ENCODE results near the gene BIRC7. TPM values are rescaled to one million over a fixed set of nuclear protein-coding genes. Genes with fewer than 3 reads are reported as not detected.

BIRC7 gene
- polyA plus RNA-seq, 3 donors from 2014 or later, result not detected

DNA sequence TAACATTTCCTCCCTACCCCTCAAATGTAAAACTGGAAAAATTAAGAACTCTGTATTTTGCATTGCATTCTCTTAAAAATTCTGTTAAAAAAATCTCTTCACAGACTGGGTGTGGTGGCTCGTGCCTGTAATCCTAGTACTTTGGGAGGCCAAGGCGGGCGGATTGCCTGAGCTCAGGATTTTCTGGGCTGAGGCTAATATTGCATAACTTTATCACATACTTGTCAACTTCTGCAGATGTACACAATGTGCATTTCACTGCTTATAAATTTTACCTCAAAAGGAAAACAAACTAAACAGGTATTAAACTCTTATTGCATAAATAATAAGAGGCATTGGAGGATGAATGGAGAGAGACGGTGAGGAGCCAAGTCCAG lies 40.9 kb upstream of the BIRC7 start:
- Mint-ChIP-seq H3K27ac (peak overlapping the region in 1 of 6 donors; percentile 21), H3K27me3 (ENCODE audit: low read depth in 3 of 3) (peaks cover 0 to 3% (median 0%) of the 10 kb centered on the region in 3 donors), H3K9me3 (no peaks in the 10 kb centered on the region), H3K36me3 (peaks cover 0 to 9% (median 0%) of the 10 kb centered on the region in 3 donors), H3K4me3 (no peak overlapping the region), H3K4me1 (peaks cover 21 to 36% of the 10 kb centered on the region in 2 donors)
- no peak for DNase-seq

DNA sequence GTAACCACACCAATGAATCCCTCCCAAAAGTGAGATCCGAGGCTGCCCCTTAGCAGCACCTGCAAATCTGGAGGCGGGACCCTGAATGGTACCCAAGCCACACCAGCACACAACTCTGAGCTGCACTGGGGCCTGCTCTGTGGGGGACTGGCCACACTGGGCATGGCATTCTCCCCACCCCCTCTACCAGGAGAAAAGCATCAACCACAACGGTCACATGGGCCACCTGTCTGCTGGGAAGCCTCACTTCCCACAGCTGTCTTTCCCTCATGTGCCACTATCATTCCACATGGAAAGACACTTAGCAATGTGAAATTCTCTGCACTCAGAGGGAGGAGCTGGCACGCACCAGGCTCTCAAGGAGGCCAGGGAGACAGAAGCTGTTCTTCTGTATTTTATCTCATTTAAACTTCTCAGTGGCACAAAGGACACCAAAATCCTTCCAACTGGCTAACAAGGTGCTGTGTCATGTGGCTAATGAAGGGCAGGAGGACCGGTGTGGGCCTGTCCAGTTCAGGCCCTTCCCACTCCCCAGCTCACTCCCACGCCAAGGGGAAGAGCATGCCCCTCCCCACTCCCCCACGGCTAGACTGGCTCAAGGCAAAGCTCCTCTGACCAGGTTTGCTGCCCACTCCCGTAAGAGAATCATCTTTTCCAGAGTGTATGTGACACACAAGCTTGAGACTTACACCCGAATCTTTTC lies 38.8 kb upstream of the BIRC7 start:
- no peak for DNase-seq
- Mint-ChIP-seq H3K36me3 (peaks cover 0 to 15% (median 4%) of the 10 kb centered on the region in 3 donors), H3K9me3 (no peaks in the 10 kb centered on the region), H3K4me3 (no peak overlapping the region), H3K4me1 (peaks cover 25 to 45% of the 10 kb centered on the region in 2 donors), H3K27ac (peak overlapping the region in 2 of 6 donors; percentile 12 to 38), H3K27me3 (ENCODE audit: low read depth in 3 of 3) (peaks cover 0 to 3% (median 0%) of the 10 kb centered on the region in 3 donors)

DNA sequence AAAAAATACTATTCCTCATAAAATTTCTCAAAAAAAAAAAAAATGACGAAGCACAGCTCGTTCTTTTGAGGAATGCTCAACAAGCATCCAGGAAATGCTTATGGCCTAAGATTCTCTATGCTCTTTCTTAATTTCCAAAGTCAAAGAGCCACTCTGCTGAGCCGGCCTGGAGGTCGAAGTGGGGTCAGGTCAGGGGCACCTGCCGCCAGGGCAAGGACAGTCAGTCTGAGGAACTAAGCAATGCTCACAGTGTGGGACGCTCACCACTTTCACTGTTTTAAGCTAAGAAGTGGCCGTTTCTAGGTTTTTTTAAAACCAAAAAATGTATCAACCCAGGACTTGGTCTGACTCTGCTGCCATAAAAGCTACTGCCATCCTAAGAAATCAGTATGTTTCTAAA lies 37.1 kb upstream of the BIRC7 start:
- Mint-ChIP-seq H3K36me3 (peaks cover 0 to 22% (median 6%) of the 10 kb centered on the region in 3 donors), H3K27me3 (ENCODE audit: low read depth in 3 of 3) (peaks cover 0 to 3% (median 0%) of the 10 kb centered on the region in 3 donors), H3K4me3 (no peak overlapping the region), H3K4me1 (peaks cover 25 to 45% of the 10 kb centered on the region in 2 donors), H3K27ac (peak overlapping the region in 1 of 6 donors; percentile 53), H3K9me3 (no peaks in the 10 kb centered on the region)
- no peak for DNase-seq

DNA sequence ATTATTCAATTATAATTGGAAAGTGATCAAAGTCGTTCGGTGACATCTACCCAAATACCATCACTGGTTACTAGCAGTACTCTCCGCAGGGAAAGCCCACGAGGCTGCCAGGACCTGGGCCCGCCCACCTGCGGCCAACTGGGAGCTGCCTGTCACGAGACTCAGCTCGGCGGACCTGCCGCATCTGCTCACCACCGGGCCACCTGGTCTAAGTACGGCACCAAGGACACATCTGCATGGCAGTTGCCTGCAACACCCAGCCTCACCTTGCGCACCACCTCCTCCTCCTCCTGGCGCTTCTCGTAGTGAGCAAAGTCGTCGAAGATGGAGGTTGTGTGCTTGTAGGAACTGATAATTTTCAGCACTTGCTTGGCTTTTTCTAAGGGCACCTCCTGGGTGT lies 33.7 kb upstream of the BIRC7 start:
- Mint-ChIP-seq H3K4me3 (no peak overlapping the region), H3K36me3 (peaks cover 0 to 18% (median 15%) of the 10 kb centered on the region in 3 donors), H3K27ac (no peak overlapping the region), H3K27me3 (ENCODE audit: low read depth in 3 of 3) (no peaks in the 10 kb centered on the region), H3K4me1 (peaks cover 27 to 57% of the 10 kb centered on the region in 2 donors), H3K9me3 (no peaks in the 10 kb centered on the region)
- no peak for DNase-seq

DNA sequence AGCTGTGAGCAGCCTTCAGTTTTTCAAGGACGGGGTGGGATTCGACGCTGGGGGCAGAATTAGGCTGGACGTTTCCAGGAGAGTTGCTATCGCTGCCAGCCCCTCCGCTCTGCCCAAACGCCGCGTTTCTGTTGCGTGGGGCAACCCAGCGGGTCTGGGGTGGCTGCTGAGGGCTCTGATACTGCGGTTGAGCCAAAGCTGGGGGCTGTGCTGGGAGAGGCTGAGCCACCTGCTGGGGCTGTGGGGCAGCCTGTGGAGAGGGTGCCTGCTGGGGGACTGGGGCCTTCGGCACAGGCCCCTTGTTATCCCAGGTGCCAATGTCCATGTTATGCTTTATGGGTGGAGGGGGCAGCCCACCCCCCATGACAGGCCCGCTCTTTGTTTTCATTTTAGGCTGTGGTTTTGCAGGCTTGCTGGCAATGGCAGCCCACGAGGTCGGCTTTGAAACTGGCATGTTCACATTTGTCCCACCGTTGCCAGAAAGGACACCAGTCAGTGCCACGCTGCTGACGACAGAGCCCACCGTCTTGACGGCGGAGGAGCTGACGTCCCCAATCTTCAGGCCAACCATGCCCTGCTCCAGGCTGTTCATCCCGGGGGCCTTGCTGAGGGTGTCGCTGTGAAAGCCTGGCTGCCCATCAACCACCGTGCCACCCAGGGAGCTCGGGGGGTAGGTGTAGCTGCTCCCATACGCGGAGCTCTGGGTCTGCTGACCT lies 32.7 kb upstream of the BIRC7 start:
- H3K4me3 Mint-ChIP-seq, result no peak overlapping the region
- no peaks in the 10 kb centered on the region for H3K27me3 Mint-ChIP-seq (ENCODE audit: low read depth in 3 of 3)
- no peak for DNase-seq
- H3K4me1 Mint-ChIP-seq, result peaks cover 20 to 51% of the 10 kb centered on the region in 2 donors
- H3K27ac Mint-ChIP-seq, result no peak overlapping the region
- peaks cover 0 to 20% (median 17%) of the 10 kb centered on the region in 3 donors for H3K36me3 Mint-ChIP-seq
- H3K9me3 Mint-ChIP-seq, result no peaks in the 10 kb centered on the region

DNA sequence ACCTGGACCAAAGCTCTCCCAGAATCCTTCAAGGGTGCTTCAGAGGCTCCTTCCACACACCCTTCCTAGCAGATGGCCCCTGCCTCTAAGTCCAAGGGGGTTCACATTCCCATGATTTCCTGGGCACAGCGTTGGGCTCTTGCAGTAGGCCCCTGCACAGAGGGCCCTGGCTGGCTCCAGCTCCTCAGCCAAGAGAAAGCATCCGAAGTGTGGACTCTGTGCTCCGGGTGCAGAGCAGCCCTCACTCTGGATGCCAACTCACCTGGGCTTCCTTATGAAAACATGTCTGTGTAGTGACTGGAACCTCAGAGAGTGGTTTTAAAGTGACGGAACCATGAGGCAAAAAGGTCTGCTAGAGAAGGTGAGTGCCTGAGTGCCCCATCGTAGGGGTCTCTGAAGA lies 31.3 kb upstream of the BIRC7 start:
- no peaks in the 10 kb centered on the region for H3K9me3 Mint-ChIP-seq
- H3K36me3 Mint-ChIP-seq, result peaks cover 0 to 21% (median 19%) of the 10 kb centered on the region in 3 donors
- H3K27ac Mint-ChIP-seq, result peak overlapping the region in 1 of 6 donors; percentile 0
- H3K4me1 Mint-ChIP-seq, result peaks cover 16 to 51% of the 10 kb centered on the region in 2 donors
- no peak overlapping the region for H3K4me3 Mint-ChIP-seq
- DNase-seq, result no peak
- no peaks in the 10 kb centered on the region for H3K27me3 Mint-ChIP-seq (ENCODE audit: low read depth in 3 of 3)

DNA sequence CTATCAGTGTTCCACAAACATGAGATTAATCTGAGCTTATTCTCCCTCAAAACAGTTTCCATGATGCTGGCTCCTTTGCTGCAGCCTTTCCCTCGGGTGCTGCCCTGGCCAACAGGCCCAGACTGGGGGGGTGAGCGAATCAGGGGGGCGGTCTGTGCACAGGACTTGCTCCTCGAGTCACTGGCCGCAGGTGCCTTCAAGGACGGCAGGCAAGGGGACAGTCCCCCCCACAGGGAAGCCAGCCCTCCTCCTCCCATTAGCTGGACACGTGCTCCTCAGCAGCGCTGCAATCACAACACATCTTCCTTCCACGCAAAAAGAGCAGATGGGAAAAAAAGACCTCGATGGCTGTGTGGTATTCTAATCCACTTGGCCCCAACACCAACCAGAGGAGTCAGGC lies 29.8 kb upstream of the BIRC7 start:
- H3K27ac Mint-ChIP-seq, result no peak overlapping the region
- H3K27me3 Mint-ChIP-seq (ENCODE audit: low read depth in 3 of 3), result no peaks in the 10 kb centered on the region
- peaks cover 0 to 21% (median 19%) of the 10 kb centered on the region in 3 donors for H3K36me3 Mint-ChIP-seq
- H3K4me1 Mint-ChIP-seq, result peaks cover 29 to 61% of the 10 kb centered on the region in 2 donors
- no peak overlapping the region for H3K4me3 Mint-ChIP-seq
- H3K9me3 Mint-ChIP-seq, result no peaks in the 10 kb centered on the region
- no peak for DNase-seq

DNA sequence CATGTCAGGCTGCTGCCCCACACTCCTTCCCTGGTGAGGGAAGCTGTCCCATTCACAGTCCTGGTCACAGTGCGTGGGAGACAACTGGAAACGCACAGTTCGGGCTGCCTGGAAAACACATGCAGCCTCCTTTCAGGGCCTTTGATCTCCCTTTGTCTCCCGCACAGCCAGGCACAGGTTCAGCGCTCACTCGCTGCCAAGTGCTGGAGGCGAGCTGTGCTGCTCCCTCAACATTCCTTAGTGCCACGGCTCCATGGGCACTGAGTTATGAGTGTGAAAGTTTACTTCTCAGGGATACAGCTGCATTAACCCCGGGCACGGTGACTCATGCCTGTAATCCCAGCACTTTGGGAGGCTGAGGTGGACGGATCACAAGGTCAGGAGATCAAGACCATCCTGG lies 28.8 kb upstream of the BIRC7 start:
- no peak overlapping the region for H3K27ac Mint-ChIP-seq
- H3K27me3 Mint-ChIP-seq (ENCODE audit: low read depth in 3 of 3), result no peaks in the 10 kb centered on the region
- no peak for DNase-seq
- H3K9me3 Mint-ChIP-seq, result no peaks in the 10 kb centered on the region
- H3K4me1 Mint-ChIP-seq, result peaks cover 27 to 64% of the 10 kb centered on the region in 2 donors
- peaks cover 0 to 16% (median 15%) of the 10 kb centered on the region in 3 donors for H3K36me3 Mint-ChIP-seq
- no peak overlapping the region for H3K4me3 Mint-ChIP-seq

DNA sequence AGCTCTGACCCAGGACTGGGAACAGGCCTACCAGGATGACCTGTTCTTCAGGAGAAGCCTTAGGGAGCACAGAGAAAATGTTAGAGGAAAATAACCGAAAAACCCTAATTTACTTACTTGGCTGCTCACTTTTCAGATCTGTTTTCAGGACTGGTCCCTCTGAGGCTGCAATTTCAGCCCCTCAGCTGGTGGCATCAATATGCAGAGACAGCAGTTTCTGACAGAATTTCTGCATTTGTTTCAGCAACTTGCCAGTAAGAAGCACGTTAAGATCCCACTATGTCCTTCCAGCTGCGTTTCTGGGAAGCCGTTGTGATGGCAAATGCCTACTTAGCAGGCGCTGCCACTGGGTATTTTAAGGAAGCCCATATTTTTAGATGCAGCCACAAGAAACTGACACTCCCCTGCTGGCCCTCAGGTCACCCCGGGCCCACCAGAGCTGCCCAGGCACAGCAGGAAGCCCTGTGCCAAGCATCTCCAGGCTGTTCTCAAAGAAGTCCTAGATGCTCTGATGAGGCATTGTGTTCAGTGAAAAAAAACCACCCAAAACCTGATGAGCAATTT lies 27.3 kb upstream of the BIRC7 start:
- Mint-ChIP-seq H3K9me3 (no peaks in the 10 kb centered on the region), H3K36me3 (peaks cover 0 to 19% (median 13%) of the 10 kb centered on the region in 3 donors), H3K4me1 (peaks cover 40 to 79% of the 10 kb centered on the region in 2 donors), H3K4me3 (no peak overlapping the region), H3K27me3 (ENCODE audit: low read depth in 3 of 3) (no peaks in the 10 kb centered on the region), H3K27ac (no peak overlapping the region)
- DNase-seq, result no peak

DNA sequence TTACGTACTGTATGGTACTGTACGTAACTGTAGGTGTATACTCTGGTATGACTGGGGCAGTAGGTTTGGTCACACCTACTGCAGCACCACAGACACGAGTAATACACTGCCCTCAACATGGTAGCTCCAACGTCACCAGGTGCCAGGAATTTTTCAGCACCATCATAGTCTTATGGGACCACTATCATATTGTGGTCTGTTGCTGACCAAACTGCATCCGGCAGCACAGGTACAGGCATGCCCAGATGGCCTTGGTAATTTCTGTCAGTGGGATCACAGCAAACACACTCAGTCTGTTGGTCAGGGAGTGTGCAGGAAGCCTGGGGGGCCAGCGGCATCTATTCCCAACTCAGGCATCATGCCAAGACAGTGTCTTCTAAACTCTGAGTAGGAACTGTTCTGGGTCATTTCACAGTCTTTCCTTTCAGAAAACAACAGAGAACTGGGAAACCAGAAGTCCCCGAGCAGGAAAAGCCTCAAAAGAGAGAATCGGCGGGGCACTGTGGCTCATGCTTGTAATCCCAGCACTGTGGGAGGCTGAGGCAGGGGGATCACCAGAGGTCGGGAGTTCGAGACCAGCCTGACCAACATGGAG lies 25.6 kb upstream of the BIRC7 start:
- Mint-ChIP-seq H3K9me3 (no peaks in the 10 kb centered on the region), H3K4me3 (no peak overlapping the region)

DNA sequence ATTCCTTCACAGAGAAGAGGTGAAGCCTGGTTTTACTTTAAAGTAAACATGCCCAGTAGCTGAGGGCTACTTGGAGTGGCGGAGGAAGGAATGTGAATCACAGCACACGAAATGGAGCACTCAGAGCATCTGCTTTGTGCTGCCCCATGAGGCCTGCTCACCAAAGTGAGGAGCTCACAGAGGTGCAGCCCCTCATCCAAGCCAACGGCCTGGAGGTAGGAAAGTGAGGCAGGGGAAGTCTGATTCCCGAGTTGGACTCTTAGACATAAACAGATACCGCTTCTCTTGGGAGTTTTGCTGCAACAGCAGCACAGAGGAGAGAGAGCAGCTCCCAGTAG lies 23.3 kb upstream of the BIRC7 start:
- H3K9me3 Mint-ChIP-seq, result no peaks in the 10 kb centered on the region
- peaks cover 0 to 18% (median 12%) of the 10 kb centered on the region in 3 donors for H3K36me3 Mint-ChIP-seq
- peaks cover 60 to 83% of the 10 kb centered on the region in 2 donors for H3K4me1 Mint-ChIP-seq
- no peak for DNase-seq
- peak overlapping the region in 2 of 6 donors; percentile 49 to 53 for H3K27ac Mint-ChIP-seq
- peak overlapping the region in 2 of 5 donors; percentile 21 for H3K4me3 Mint-ChIP-seq
- peaks cover 5 to 9% (median 7%) of the 10 kb centered on the region in 3 donors for H3K27me3 Mint-ChIP-seq (ENCODE audit: low read depth in 3 of 3)

More for the DNA sequence above, 25.6 kb upstream of the BIRC7 start:
- Mint-ChIP-seq H3K4me1 (peaks cover 56 to 89% of the 10 kb centered on the region in 2 donors), H3K27ac (no peak overlapping the region), H3K27me3 (ENCODE audit: low read depth in 3 of 3) (peaks cover 0 to under 1% (median 0%) of the 10 kb centered on the region in 3 donors), H3K36me3 (peaks cover 0 to 23% (median 19%) of the 10 kb centered on the region in 3 donors)
- no peak for DNase-seq

DNA sequence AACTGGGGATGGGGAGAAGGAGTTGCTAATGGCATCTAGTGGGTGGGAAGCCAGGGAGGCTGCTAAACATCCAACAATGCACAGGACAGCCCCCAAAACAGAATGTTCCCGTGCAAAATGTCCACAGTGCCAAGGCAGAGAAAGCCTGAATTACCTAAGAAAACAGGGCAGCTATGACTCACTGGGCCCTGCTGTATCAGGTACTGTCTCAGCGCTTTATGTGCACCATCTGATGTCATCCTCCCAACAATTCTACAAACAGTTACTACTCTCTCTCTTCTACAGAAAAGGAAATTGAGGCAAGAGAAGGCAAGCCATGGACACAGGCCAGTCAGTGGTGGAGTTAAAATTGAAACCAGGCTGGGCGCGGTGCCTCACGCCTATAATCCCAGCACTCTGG lies 22.9 kb upstream of the BIRC7 start:
- Mint-ChIP-seq H3K27me3 (ENCODE audit: low read depth in 3 of 3) (peaks cover 5 to 9% (median 7%) of the 10 kb centered on the region in 3 donors), H3K9me3 (no peaks in the 10 kb centered on the region), H3K4me3 (peak overlapping the region in 3 of 5 donors; percentile 10 to 24 (median 11)), H3K27ac (peak overlapping the region in 1 of 6 donors; percentile 13), H3K4me1 (peaks cover 60 to 82% of the 10 kb centered on the region in 2 donors), H3K36me3 (peaks cover 0 to 18% (median 12%) of the 10 kb centered on the region in 3 donors)
- DNase-seq, result no peak

DNA sequence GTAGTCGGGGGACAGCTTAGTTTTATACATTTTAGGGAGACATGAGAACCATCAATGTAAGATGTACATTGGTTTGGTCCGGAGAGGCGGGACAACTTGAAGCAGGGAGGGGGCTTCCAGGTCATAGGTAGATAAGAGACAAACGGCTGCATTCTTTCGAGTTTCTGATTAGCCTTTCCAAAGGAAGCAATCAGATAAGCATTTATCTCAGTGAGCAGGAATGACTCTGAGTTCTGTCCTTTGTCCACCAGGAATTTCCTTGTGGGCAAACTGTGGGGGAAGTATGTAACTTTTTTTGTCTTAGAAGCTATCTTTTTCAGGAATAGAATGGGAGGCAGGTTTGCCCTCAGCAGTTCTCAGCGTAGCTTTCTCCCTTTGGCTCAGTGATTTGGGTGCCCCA lies 21.2 kb upstream of the BIRC7 start:
- peak overlapping the region; percentile 73 to 94 (median 82) for H3K27ac Mint-ChIP-seq
- H3K36me3 Mint-ChIP-seq, result peaks cover 0 to 15% (median 8%) of the 10 kb centered on the region in 3 donors
- no peak for DNase-seq
- no peaks in the 10 kb centered on the region for H3K9me3 Mint-ChIP-seq
- H3K27me3 Mint-ChIP-seq (ENCODE audit: low read depth in 3 of 3), result peaks cover 5 to 9% (median 7%) of the 10 kb centered on the region in 3 donors
- peaks cover 56 to 65% of the 10 kb centered on the region in 2 donors for H3K4me1 Mint-ChIP-seq
- H3K4me3 Mint-ChIP-seq, result peak overlapping the region; percentile 88 to 91 (median 90)

Data from immature natural killer cell (primary cell).